ENCODE data around the gene KLF13.

DNA sequence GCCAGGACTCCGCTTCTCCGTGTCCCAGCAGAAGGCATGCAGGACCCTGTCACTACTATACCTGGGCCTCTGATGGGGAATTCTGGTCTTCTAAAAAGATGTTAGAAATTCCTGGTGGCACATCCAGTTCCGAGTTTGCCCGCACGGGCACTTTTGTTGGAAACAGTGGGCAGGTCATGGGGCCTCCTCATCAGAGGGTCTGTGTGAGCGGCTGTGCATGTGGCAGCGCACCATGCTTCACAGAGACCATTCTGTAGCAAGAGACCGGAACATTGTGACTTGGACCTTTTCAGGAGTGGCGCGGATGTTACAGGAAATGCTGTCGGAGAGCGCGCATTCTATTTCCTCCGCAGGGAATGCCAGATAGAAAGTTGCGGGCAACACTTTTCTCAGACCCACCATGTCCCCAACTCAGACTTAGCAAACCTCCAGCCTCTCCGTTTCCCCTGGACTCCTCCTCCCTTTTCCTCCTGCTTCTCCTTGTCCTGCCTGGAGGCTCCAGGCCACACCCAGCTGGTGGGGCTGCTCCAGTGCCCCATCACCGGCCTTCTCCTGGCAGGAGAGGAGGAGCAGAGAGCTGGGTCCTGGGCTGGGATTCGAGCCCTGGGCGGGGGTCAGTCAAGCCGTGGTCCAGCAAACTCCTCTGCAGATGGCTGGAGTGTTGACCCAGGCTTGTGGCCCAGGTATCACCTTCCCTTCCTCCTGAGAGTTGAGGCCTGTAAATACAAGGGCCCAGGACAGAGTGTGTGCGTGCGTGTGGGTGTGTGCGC is 46.6 kb downstream of the KLF13 start:
- TF ChIP-seq, protein P1, sequence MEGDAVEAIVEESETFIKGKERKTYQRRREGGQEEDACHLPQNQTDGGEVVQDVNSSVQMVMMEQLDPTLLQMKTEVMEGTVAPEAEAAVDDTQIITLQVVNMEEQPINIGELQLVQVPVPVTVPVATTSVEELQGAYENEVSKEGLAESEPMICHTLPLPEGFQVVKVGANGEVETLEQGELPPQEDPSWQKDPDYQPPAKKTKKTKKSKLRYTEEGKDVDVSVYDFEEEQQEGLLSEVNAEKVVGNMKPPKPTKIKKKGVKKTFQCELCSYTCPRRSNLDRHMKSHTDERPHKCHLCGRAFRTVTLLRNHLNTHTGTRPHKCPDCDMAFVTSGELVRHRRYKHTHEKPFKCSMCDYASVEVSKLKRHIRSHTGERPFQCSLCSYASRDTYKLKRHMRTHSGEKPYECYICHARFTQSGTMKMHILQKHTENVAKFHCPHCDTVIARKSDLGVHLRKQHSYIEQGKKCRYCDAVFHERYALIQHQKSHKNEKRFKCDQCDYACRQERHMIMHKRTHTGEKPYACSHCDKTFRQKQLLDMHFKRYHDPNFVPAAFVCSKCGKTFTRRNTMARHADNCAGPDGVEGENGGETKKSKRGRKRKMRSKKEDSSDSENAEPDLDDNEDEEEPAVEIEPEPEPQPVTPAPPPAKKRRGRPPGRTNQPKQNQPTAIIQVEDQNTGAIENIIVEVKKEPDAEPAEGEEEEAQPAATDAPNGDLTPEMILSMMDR (conservative IDR thresholded peaks at IDR 0.05 in 1 of 2, IDR thresholded peaks at IDR 0.05 in 1 of 2; ENCODE audit: low read depth in 1 of 2, low read length in 2 of 2): no peak
- TF ChIP-seq EZH2 (IDR thresholded peaks at IDR 0.05; ENCODE audit: low read length, missing control alignments): no peak
